ENCODE measurements around the gene TTC33.

Gene TTC33

GRCh38 chr5:40738502-40738901 is 17.3 kb downstream of the TTC33 start:
- Histone ChIP-seq H3K4me1 (ENCODE audit: low read length) (peaks cover 16% of the 10 kb centered on the region), H3K79me2 (ENCODE audit: low read length) (no peaks in the 10 kb centered on the region), H3K27ac (ENCODE audit: low read length) (no peak overlapping the region)

GRCh38 chr5:40736103-40736875 is 19.5 kb downstream of the TTC33 start:
- Histone ChIP-seq H3K9ac (ENCODE audit: low read length) (no peak overlapping the region), H3K4me1 (ENCODE audit: low read length) (peaks cover 16% of the 10 kb centered on the region), H2AFZ (ENCODE audit: low read depth, low read length) (no peak overlapping the region), H3K27me3 (ENCODE audit: low read depth, low read length) (no peaks in the 10 kb centered on the region), H3K79me2 (ENCODE audit: low read length) (no peaks in the 10 kb centered on the region), H3K9me3 (ENCODE audit: insufficient read depth, low read length) (no peaks in the 10 kb centered on the region), H4K20me1 (ENCODE audit: insufficient read depth, low read length) (no peaks in the 10 kb centered on the region), H3K4me3 (ENCODE audit: low read length) (no peak overlapping the region), H3K36me3 (replicated peaks; ENCODE audit: low read depth, low read length) (peaks cover 12% of the 10 kb centered on the region), H3K4me2 (ENCODE audit: low read length) (no peak overlapping the region), H3K27ac (ENCODE audit: low read length) (no peak overlapping the region)
- TF ChIP-seq EZH2phosphoT487 (IDR thresholded peaks at IDR 0.05; ENCODE audit: low read depth), result no peak
- peak; percentile 67 for TF ChIP-seq CTCF (IDR thresholded peaks at IDR 0.05; ENCODE audit: low read depth, low read length)

More at GRCh38 chr5:40738502-40738901, 17.3 kb downstream of the TTC33 start:
- Histone ChIP-seq H3K27me3 (ENCODE audit: low read depth, low read length) (no peaks in the 10 kb centered on the region), H3K36me3 (replicated peaks; ENCODE audit: low read depth, low read length) (peaks cover 14% of the 10 kb centered on the region), H3K9ac (ENCODE audit: low read length) (no peak overlapping the region), H3K9me3 (ENCODE audit: insufficient read depth, low read length) (no peaks in the 10 kb centered on the region), H3K4me3 (ENCODE audit: low read length) (no peak overlapping the region), H2AFZ (ENCODE audit: low read depth, low read length) (no peak overlapping the region), H3K4me2 (ENCODE audit: low read length) (no peak overlapping the region), H4K20me1 (ENCODE audit: insufficient read depth, low read length) (no peaks in the 10 kb centered on the region)
- TF ChIP-seq EZH2phosphoT487 (IDR thresholded peaks at IDR 0.05; ENCODE audit: low read depth), result no peak
- no peak for TF ChIP-seq CTCF (IDR thresholded peaks at IDR 0.05; ENCODE audit: low read depth, low read length)

- Histone ChIP-seq H3K9me3 (ENCODE audit: insufficient read depth, low read length) (no peaks in the 10 kb centered on the region), H2AFZ (ENCODE audit: low read depth, low read length) (no peak overlapping the region), H3K4me2 (ENCODE audit: low read length) (no peak overlapping the region), H3K9ac (ENCODE audit: low read length) (no peak overlapping the region), H3K36me3 (replicated peaks; ENCODE audit: low read depth, low read length) (peaks cover 5% of the 10 kb centered on the region), H3K27me3 (ENCODE audit: low read depth, low read length) (no peaks in the 10 kb centered on the region), H4K20me1 (ENCODE audit: insufficient read depth, low read length) (no peaks in the 10 kb centered on the region), H3K4me3 (ENCODE audit: low read length) (no peak overlapping the region), H3K4me1 (ENCODE audit: low read length) (peaks cover 16% of the 10 kb centered on the region), H3K27ac (ENCODE audit: low read length) (no peak overlapping the region), H3K79me2 (ENCODE audit: low read length) (no peaks in the 10 kb centered on the region)
- TF ChIP-seq CTCF (IDR thresholded peaks at IDR 0.05; ENCODE audit: low read depth, low read length) (no peak), EZH2phosphoT487 (IDR thresholded peaks at IDR 0.05; ENCODE audit: low read depth) (no peak)
These were observed 20.2 kb downstream of the TTC33 start for GRCh38 chr5:40735609-40736008.

- TF ChIP-seq EZH2phosphoT487 (IDR thresholded peaks at IDR 0.05; ENCODE audit: low read depth), result no peak
- TF ChIP-seq CTCF (IDR thresholded peaks at IDR 0.05; ENCODE audit: low read depth, low read length), result no peak
- Histone ChIP-seq H3K36me3 (replicated peaks; ENCODE audit: low read depth, low read length) (no peaks in the 10 kb centered on the region), H3K4me1 (ENCODE audit: low read length) (peaks cover 16% of the 10 kb centered on the region), H3K4me2 (ENCODE audit: low read length) (peak overlapping the region; percentile 13; the same call in 1 of the 2 replicates), H2AFZ (ENCODE audit: low read depth, low read length) (no peak overlapping the region), H3K4me3 (ENCODE audit: low read length) (no peak overlapping the region), H3K27ac (ENCODE audit: low read length) (no peak overlapping the region), H3K79me2 (ENCODE audit: low read length) (no peaks in the 10 kb centered on the region), H3K27me3 (ENCODE audit: low read depth, low read length) (no peaks in the 10 kb centered on the region), H4K20me1 (ENCODE audit: insufficient read depth, low read length) (no peaks in the 10 kb centered on the region), H3K9ac (ENCODE audit: low read length) (no peak overlapping the region), H3K9me3 (ENCODE audit: insufficient read depth, low read length) (no peaks in the 10 kb centered on the region)
These were observed 20.8 kb downstream of the TTC33 start for GRCh38 chr5:40734986-40735385.

All from OCI-LY3 (cell line).